HepG2 (cell line): ENCODE results near the gene GNMT. TPM values are rescaled to one million over a fixed set of nuclear protein-coding genes. Genes with fewer than 3 reads are reported as not detected.
"Not testable (repeated sequence)": the region's sequence is repeated elsewhere in the genome, so short reads cannot be mapped to it uniquely, and the experiment has no call there.

Experiments
- ATAC-seq: fragments of 200-7000 bp; cut with Tn5 transposase; 3 replicates; pipeline ENCODE4 v1.9.1; 2020; ENCODE audit warnings: mild to moderate bottlenecking, moderate library complexity
- BruUV-seq: library from RNA; stranded (reverse); fragments of 400-500 nt; replicated peaks from 2 replicates; lab custom pipeline; 2021; lab: Mats Ljungman, UMichigan
- CTCF ChIA-PET: fragments of 300-600 bp; formaldehyde crosslinking; extraction: SDS; loops from one replicate; lab custom pipeline; 2021; ENCODE audit warnings: low total read pairs, inconsistent platforms, low intra/inter-chr PET ratio; lab: Yijun Ruan, JAX
- POLR2A ChIA-PET: fragments of 350-600 bp; sonication (Branson Sonifier 250); formaldehyde crosslinking; loops from one replicate; lab custom pipeline; 2020; ENCODE audit warnings: antibody characterized with exemption, inconsistent platforms; lab: Yijun Ruan, JAX
- DNase-seq: peaks from one replicate; pipeline ENCODE4 v3.0.0-alpha.2; 2015; ENCODE audit warnings: low spot score
- FAIRE-seq: peaks from 3 replicates; lab custom pipeline; 2011; peaks lifted over from hg19 to GRCh38; lab: Jason Lieb, UNC
- H2AFZ ChIP-seq: one replicate; pipeline ENCODE4 v1.6.1; 2011; ENCODE audit warnings: low read length, inconsistent platforms
- H3K27ac ChIP-seq: fragments of 300-600 bp; 3 replicates; pipeline ENCODE4 v1.8.0; 2011; ENCODE audit warnings: mixed run types, mild to moderate bottlenecking, mixed read lengths, low read length, inconsistent platforms; ENCODE audit not compliant: insufficient read depth; ENCODE audit errors: extremely low read length
- H3K27me3 ChIP-seq, 2 experiments: fragments of 200-600 bp in 1 of 2; 2 replicates in 1 of 2; 3 replicates in 1 of 2; pipeline versions ENCODE4 v1.6.0 to v1.8.0; 2011; ENCODE audit warnings: low read length in 2 of 2, mild to moderate bottlenecking in 2 of 2, moderate library complexity in 2 of 2, inconsistent platforms in 1 of 2; ENCODE audit not compliant: insufficient read depth in 2 of 2, control insufficient read depth in 1 of 2
- H3K36me3 ChIP-seq, 2 experiments: fragments of 200-600 bp in 1 of 2; replicated peaks in 1 of 2; 2 replicates in 1 of 2; 3 replicates in 1 of 2; pipeline versions ENCODE4 v1.5.1 to v1.8.0; 2011; ENCODE audit warnings: low read length in 2 of 2, inconsistent platforms in 1 of 2; ENCODE audit not compliant: insufficient read depth in 2 of 2, control insufficient read depth in 1 of 2
- H3K4me1 ChIP-seq: 2 replicates; pipeline ENCODE4 v1.5.1; 2012; ENCODE audit warnings: low read length, inconsistent platforms; ENCODE audit not compliant: insufficient read depth
- H3K4me2 ChIP-seq: 2 replicates; pipeline ENCODE4 v1.6.0; 2011; ENCODE audit warnings: low read depth, low read length, inconsistent platforms
- H3K4me3 ChIP-seq, 3 experiments: fragments of 200-600 bp in 1 of 3; sonication (generic), shearing (Covaris generic) in 1 of 3; replicated peaks in 1 of 3; 2 replicates each; pipeline ENCODE4 v1.5.1; 2011 to 2016; ENCODE audit warnings: low read length in 3 of 3, inconsistent platforms in 2 of 3, low read depth in 2 of 3, mild to moderate bottlenecking in 2 of 3, control low read depth in 1 of 3, mixed read lengths in 1 of 3; ENCODE audit not compliant: insufficient read depth in 1 of 3
- H3K79me2 ChIP-seq: one replicate; pipeline ENCODE4 v1.6.1; 2011; ENCODE audit warnings: low read length, inconsistent platforms; ENCODE audit not compliant: insufficient read depth
- H3K9ac ChIP-seq: 2 replicates; pipeline ENCODE4 v1.6.0; 2011; ENCODE audit warnings: mild to moderate bottlenecking, low read depth, low read length, inconsistent platforms; ENCODE audit not compliant: insufficient read depth
- H3K9me3 ChIP-seq: 2 replicates; pipeline ENCODE4 v1.5.1; 2012; ENCODE audit warnings: mild to moderate bottlenecking, low read length
- H4K20me1 ChIP-seq: 2 replicates; pipeline ENCODE4 v1.6.0; 2011; ENCODE audit warnings: inconsistent platforms, mild to moderate bottlenecking, low read length, moderate library complexity; ENCODE audit not compliant: insufficient read depth
- CCDC6 ChIP-seq: sonication (generic); formaldehyde crosslinking; IDR thresholded peaks from 2 replicates; pipeline ENCODE4 v1.8.1; 2022; ENCODE audit warnings: mild to moderate bottlenecking, missing genetic modification reagents, moderate library complexity
- DNMT3B ChIP-seq: conservative IDR thresholded peaks from 2 replicates; pipeline ENCODE4 v1.6.1; 2016; ENCODE audit warnings: missing biosample characterization, control low read depth
- HNF4A ChIP-seq: sonication (generic); formaldehyde crosslinking; IDR thresholded peaks from 2 replicates; pipeline ENCODE4 v1.4.0; 2020; ENCODE audit warnings: missing genetic modification reagents
- JUNB ChIP-seq: sonication (generic); formaldehyde crosslinking; IDR thresholded peaks from 2 replicates; pipeline ENCODE4 v1.8.0; 2022; ENCODE audit warnings: missing genetic modification reagents, mild to moderate bottlenecking, borderline replicate concordance
- MATR3 ChIP-seq: sonication (generic); formaldehyde crosslinking; IDR thresholded peaks from 2 replicates; pipeline ENCODE4 v1.4.0; 2020; ENCODE audit warnings: missing genetic modification reagents
- MYC ChIP-seq: sonication (generic); formaldehyde crosslinking; IDR thresholded peaks from 2 replicates; pipeline ENCODE4 v1.9.0; 2021; ENCODE audit warnings: missing genetic modification reagents, borderline replicate concordance
- RERE ChIP-seq: IDR thresholded peaks from 2 replicates; pipeline ENCODE4 v1.6.1; 2016; ENCODE audit warnings: low read depth, missing genetic modification reagents, missing compliant biosample characterization
- SOX6 ChIP-seq, 2 experiments: fragments of 450-650 bp in 1 of 2; sonication (generic) in 1 of 2; formaldehyde crosslinking in 1 of 2; IDR thresholded peaks; 2 replicates each; pipeline versions ENCODE4 v1.4.0 to v1.6.1; 2017 to 2020; ENCODE audit warnings: antibody characterized with exemption in 1 of 2, mild to moderate bottlenecking in 1 of 2, missing genetic modification reagents in 1 of 2
- SRY ChIP-seq: sonication (generic); formaldehyde crosslinking; IDR thresholded peaks from 2 replicates; pipeline ENCODE4 v1.8.0; 2022; ENCODE audit warnings: mild to moderate bottlenecking, missing genetic modification reagents
- ZBTB8A ChIP-seq: sonication (generic); formaldehyde crosslinking; IDR thresholded peaks from 2 replicates; pipeline ENCODE4 v1.4.0; 2020; ENCODE audit warnings: mild to moderate bottlenecking, low read depth, missing genetic modification reagents, borderline replicate concordance
- WGBS: methylation state at CpG from one replicate; pipeline ENCODE4 v1.1.6; 2017; ENCODE audit warnings: low lambda C conversion rate; 5-methylcytosine and 5-hydroxymethylcytosine counted together
- in situ Hi-C: cut with HindIII; loops from 2 replicates; pipeline ENCODE4 v1.10.0; 2017; ENCODE audit warnings: low pct_unique_long_range_greater_than_20kb; ENCODE audit not compliant: extremely low pct_ligation_motif_present
- intact Hi-C: fragments of 100-400 bp; cut with micrococcal nuclease; formaldehyde crosslinking; loops from one replicate; pipeline ENCODE4 v1.10.0; 2022; ENCODE audit not compliant: unreplicated experiment
- polyA plus RNA-seq, 8 experiments: library from polyadenylated mRNA; depleted of rRNA in 3 of 8; stranded (reverse) in 7 of 8; unstranded in 1 of 8; fragments of >200 nt; fragmentation: Illumina TruSeq in 4 of 8; extraction: Trizol in 4 of 8; gene quantifications; 2 replicates each; pipeline versions ENCODE4 v1.2.1 to v1.2.3, GENCODE V29; 2011 to 2016; ENCODE audit warnings: low read depth in 4 of 8, missing spikeins in 1 of 8, mixed read lengths in 1 of 8; ENCODE audit not compliant: insufficient read depth in 1 of 8
- total RNA-seq, 5 experiments: library from RNA; depleted of rRNA; stranded (reverse); fragments of >200 nt; fragmentation: Illumina TruSeq; extraction: Trizol; gene quantifications; 2 replicates each; pipeline ENCODE4 v1.2.3, GENCODE V29; 2016; ENCODE audit warnings: low read depth in 1 of 5

GNMT gene
- total and polyA plus RNA-seq, 2 of the 13 experiments (the other 11 are each of a cell fraction or from before 2014, with no cell fraction given) = 2.8 to 7.0 TPM

GRCh38 chr6:42941356-42941755, 19.2 kb upstream of the GNMT start:
- POLR2A ChIA-PET = interaction anchor here (0.9 to 5.0 kb wide), 4 partner anchors 12 to 73 kb away, joined by 3 to 56 read pairs (median 4); partner anchors contain the start of genes CNPY3, GNMT, KLHDC3 and PEX6

GRCh38 chr6:42942444-42942843, 18.1 kb upstream of the GNMT start:
- no peaks in the 10 kb centered on the region for H3K27me3 ChIP-seq
- H3K4me3 ChIP-seq = no peak overlapping the region
- H3K9ac ChIP-seq = no peak overlapping the region
- DNase-seq = peak; percentile 63
- ChIA-PET CTCF (interaction anchor here (0.8 kb wide), 1 partner anchor 41 kb away, joined by 3 read pairs; no protein-coding TSS in a partner anchor), POLR2A (interaction anchor here (0.7 to 1.0 kb wide), 2 partner anchors 13 to 42 kb away, joined by 3 to 8 read pairs; partner anchors contain the start of genes CNPY3 and PPP2R5D)
- ATAC-seq = peak; percentile 67
- H3K36me3 ChIP-seq = peaks cover 7 to 12% of the 10 kb centered on the region in 2 experiments; a peak in 4 of 5 replicates
- WGBS = 37% methylated on average over 7 of the region's 7 CpGs
- peaks cover 57% of the 10 kb centered on the region for H3K4me1 ChIP-seq
- in situ Hi-C loops (no loop called here), intact Hi-C loops (no loop called here)
- H3K27ac ChIP-seq = peak overlapping the region; percentile 46
- H2AFZ ChIP-seq = no peak overlapping the region
- H3K4me2 ChIP-seq = no peak overlapping the region
- FAIRE-seq = peak; percentile 80
- H3K9me3 ChIP-seq = no peaks in the 10 kb centered on the region
- no peaks in the 10 kb centered on the region for H4K20me1 ChIP-seq
- no peaks in the 10 kb centered on the region for H3K79me2 ChIP-seq
- no TSS peak for BruUV-seq
- 0 out of 2 replicates have a peak, but pooled peaks have one; percentile 11 for TF ChIP-seq SRY (CRISPR knock-in tag)
- TF ChIP-seq MATR3 (CRISPR knock-in tag) = no peak
- TF ChIP-seq JUNB = no peak
- no peak for TF ChIP-seq SOX6 (IDR thresholded peaks at IDR 0.05)
- 0 out of 2 replicates have a peak, but pooled peaks have one; percentile 25 for TF ChIP-seq SOX6 (CRISPR knock-in tag; IDR thresholded peaks at IDR 0.05)
- TF ChIP-seq HNF4A = peak; percentile 85
- no peak for TF ChIP-seq ZBTB8A (CRISPR knock-in tag)
- TF ChIP-seq RERE (CRISPR knock-in tag) = no peak
- TF ChIP-seq CCDC6 (CRISPR knock-in tag) = no peak
- no peak for TF ChIP-seq DNMT3B

More at GRCh38 chr6:42941356-42941755, 19.2 kb upstream of the GNMT start:
- H3K9me3 ChIP-seq, DNase-seq, BruUV-seq, intact Hi-C loops, ATAC-seq, H3K9ac ChIP-seq, H3K79me2 ChIP-seq, H4K20me1 ChIP-seq, H2AFZ ChIP-seq, in situ Hi-C loops, H3K4me3 ChIP-seq, H3K4me2 ChIP-seq, FAIRE-seq, CTCF ChIA-PET, H3K27ac ChIP-seq, H3K27me3 ChIP-seq: not testable (repeated sequence)
- 95% methylated on average over 5 of the region's 5 CpGs for WGBS
- TF ChIP-seq MYC = 0 out of 2 replicates have a peak, but pooled peaks have one; percentile 17
- Histone ChIP-seq H3K4me1 (peaks cover 64% of the 10 kb centered on the region), H3K36me3 (peaks cover 8 to 19% of the 10 kb centered on the region in 2 experiments)
